Astrocyte of the spinal cord (primary cell): ENCODE measurements around the gene NKAPL.

ENCODE experiments used
- DNase-seq: peaks from one replicate; pipeline ENCODE4 v3.0.0; 2011; ENCODE audit warnings: low read depth, low spot score
- H3K4me3 ChIP-seq: 2 replicates; pipeline ENCODE4 v1.5.1; 2011; ENCODE audit warnings: low read depth, mild to moderate bottlenecking, low read length, moderate library complexity
- in situ Hi-C: cut with HindIII; loops from 2 replicates; pipeline ENCODE4 v1.10.0; 2017; ENCODE audit warnings: low sequenced_read_pairs
- TF ChIP-seq, protein P1 (sequence below): IDR thresholded peaks from 2 replicates; pipeline ENCODE4 v1.5.1; 2012; ENCODE audit warnings: low read depth, mild to moderate bottlenecking, low read length, inconsistent platforms

Gene NKAPL

DNA sequence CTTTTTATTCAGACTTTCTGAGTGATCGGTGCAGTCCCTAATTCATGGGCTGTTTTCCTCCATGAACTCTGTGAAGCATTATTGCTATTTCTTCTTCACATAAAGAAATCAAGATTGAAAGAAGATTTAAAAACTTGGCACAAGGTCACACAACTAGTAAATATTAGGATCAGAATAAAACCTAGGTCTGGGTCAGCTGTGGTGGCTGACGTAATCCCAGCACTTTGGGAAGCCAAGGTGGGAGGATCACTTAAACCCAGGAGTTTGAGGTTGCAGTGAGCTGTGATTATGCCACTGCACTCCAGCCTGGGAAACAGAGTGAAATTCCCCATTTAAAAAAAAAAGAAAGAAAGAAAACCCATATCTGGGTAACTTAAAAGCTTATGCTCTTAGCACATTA, 32.6 kb upstream of the NKAPL start:
- H3K4me3 ChIP-seq, result no peak overlapping the region
- TF ChIP-seq, protein P1, sequence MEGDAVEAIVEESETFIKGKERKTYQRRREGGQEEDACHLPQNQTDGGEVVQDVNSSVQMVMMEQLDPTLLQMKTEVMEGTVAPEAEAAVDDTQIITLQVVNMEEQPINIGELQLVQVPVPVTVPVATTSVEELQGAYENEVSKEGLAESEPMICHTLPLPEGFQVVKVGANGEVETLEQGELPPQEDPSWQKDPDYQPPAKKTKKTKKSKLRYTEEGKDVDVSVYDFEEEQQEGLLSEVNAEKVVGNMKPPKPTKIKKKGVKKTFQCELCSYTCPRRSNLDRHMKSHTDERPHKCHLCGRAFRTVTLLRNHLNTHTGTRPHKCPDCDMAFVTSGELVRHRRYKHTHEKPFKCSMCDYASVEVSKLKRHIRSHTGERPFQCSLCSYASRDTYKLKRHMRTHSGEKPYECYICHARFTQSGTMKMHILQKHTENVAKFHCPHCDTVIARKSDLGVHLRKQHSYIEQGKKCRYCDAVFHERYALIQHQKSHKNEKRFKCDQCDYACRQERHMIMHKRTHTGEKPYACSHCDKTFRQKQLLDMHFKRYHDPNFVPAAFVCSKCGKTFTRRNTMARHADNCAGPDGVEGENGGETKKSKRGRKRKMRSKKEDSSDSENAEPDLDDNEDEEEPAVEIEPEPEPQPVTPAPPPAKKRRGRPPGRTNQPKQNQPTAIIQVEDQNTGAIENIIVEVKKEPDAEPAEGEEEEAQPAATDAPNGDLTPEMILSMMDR, result no peak

DNA sequence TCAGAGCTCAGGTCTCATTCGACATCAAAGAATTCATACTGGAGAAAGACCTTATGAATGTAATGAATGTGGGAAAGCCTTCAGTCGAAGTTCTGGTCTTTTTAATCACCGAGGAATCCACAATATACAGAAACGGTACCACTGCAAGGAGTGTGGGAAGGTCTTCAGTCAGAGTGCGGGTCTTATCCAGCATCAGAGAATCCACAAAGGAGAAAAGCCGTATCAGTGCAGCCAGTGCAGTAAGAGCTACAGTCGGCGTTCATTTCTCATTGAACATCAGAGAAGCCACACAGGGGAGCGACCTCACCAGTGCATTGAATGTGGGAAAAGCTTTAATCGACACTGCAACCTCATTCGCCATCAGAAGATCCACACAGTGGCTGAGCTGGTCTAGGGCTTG, 26.3 kb upstream of the NKAPL start:
- TF ChIP-seq, protein P1, result no peak
- no peak for DNase-seq
- in situ Hi-C loops, result no loop called here
- no peak overlapping the region for H3K4me3 ChIP-seq

More for the DNA sequence above, 32.6 kb upstream of the NKAPL start:
- DNase-seq, result no peak
- in situ Hi-C loops, result no loop called here

DNA sequence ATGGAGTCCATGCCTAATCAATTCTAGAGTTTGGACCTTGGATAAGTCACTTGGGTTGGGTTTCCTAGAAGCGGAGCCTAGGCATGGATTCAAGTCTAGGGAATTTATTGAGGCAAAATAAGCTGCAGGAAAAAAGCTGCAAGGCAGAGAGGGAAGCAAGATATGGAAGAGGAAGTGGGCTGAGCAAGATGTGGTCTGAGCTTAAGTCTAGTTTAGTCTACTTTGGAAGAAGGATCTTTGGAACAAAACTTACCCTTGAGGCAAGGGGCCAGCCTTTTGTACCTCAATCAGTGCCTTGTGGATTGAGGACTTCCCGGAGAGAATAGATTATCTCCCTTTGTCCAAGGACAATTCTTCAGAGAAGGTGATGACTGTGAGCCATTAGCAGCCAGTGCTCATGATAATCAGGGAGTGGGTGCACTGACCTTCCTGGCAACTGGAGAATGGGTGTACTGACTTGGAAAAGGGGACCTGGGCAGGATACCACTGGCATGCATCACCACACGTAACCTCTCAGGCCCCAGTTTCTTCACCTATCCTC, 23.1 kb upstream of the NKAPL start:
- in situ Hi-C loops, result no loop called here
- DNase-seq, result no peak
- H3K4me3 ChIP-seq, result no peak overlapping the region
- TF ChIP-seq, protein P1, result no peak

DNA sequence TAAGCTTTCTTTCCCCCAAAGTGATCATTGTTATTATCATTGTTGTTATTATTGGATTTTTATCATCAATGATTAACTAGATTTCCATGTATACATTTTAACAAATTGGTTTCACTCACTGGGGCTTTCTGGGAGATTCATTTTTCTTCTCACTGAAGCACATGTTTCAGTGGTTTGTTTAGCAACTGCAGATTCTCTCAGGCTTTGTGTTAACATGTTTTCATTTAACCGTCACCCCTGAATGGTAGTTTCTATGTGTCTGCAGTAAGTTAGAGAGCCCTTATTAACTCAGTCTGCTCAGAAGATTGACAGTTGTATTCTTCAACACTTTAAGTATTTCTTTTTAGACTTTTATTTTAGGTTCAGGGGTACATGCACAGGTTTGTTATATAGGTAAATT, 19.5 kb upstream of the NKAPL start:
- DNase-seq, result no peak
- TF ChIP-seq, protein P1, result no peak
- in situ Hi-C loops, result no loop called here
- no peak overlapping the region for H3K4me3 ChIP-seq

DNA sequence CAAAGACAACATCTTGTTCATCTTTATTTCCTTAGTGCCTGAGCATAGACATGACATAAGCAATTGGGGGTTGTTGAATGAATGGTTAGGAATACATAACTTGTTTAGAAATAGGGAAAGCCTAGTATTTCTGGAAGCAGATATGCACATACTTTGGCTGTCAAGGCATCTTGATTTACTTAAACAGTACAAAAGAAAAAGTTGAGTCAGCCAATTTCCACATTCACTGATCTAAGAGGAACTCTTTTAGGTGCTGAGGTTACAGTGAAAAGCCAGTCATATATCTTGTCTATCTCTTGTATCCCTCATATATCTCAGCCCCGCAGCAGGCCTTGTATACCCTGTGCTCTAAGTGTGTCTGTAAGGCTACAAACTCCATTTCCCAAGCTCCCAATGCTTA, 18.6 kb upstream of the NKAPL start:
- in situ Hi-C loops, result no loop called here
- TF ChIP-seq, protein P1, result no peak
- no peak overlapping the region for H3K4me3 ChIP-seq
- DNase-seq, result no peak

DNA sequence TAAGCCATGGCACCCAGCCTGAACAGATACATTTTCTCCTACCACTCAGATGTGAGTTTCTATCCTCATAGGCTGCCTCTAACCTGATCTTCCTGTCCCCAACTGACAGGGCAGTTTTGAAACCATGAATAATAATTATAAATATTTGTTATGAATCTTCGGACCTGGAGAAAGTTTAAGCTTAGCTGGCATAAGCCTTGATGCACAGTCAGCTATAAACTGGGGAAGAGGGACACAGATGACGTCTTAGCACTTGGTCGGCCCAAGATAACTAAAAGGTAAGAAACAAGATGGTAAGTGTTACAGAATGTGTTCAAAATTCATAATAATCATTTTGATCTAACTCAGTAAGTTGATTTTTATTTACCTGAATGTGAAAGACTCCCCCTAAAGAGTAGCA, 15.2 kb upstream of the NKAPL start:
- TF ChIP-seq, protein P1, result no peak
- no peak for DNase-seq
- H3K4me3 ChIP-seq, result no peak overlapping the region
- in situ Hi-C loops, result no loop called here
